ENCODE data around the gene MAGI1.

GRCh38 chr3:65356331-65357248 lies 682.1 kb downstream of the MAGI1 start:
- TF ChIP-seq CTCF (IDR thresholded peaks at IDR 0.05) = no peak
- no peak for TF ChIP-seq POLR2AphosphoS5 (IDR thresholded peaks at IDR 0.05)
- TF ChIP-seq EP300 (IDR thresholded peaks at IDR 0.05) = no peak
- TF ChIP-seq POLR2A (IDR thresholded peaks at IDR 0.05) = no peak
